NT2/D1 (cell line): ENCODE results near the gene ATAD3C.

Source experiments
- SUZ12 ChIP-seq: IDR thresholded peaks from 2 replicates; pipeline ENCODE4 v1.6.1; 2011; ENCODE audit not compliant: insufficient read length, insufficient read depth; ENCODE audit errors: extremely low read depth
- YY1 ChIP-seq: IDR thresholded peaks from 2 replicates; pipeline ENCODE4 v1.6.1; 2011; ENCODE audit not compliant: insufficient read length, insufficient read depth
- ZNF274 ChIP-seq: IDR thresholded peaks from 2 replicates; pipeline ENCODE4 v1.6.1; 2011; ENCODE audit warnings: mild to moderate bottlenecking, low read depth, low read length

DNA sequence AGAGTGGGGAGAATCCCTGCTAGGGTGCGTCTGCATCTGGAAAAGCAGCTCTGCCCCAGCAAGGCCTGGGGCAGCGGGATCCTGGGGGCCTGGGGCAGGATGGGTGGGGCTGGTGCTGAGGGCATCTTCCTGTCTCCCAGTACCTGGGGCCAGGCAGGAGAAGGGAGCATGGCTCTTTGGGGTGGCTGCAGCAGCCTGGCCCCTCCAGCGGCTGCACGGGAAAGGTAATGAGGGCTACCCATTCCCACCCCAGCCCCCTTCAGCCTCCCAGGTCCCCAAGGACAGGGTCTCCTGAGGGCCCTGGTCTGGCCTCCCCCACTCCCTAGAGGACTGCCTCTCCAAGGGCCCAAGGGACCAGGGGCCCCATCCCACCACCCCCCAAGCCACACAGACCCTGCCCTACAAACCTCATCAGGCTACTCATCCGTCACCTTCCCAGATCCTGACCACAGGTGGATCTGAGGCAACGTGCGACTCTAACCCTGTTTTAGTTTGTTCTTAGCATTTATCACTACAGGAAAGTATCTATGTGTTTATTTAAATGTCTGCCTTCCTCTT lies 27.5 kb upstream of the ATAD3C start:
- TF ChIP-seq SUZ12 (no peak), ZNF274 (no peak), YY1 (no peak)
